Keratinocyte (primary cell): ENCODE measurements around the gene MYH15.

Experiments
- CTCF ChIP-seq, 3 experiments: IDR thresholded peaks in 1 of 3; conservative IDR thresholded peaks in 1 of 3; optimal IDR thresholded peaks in 1 of 3; 2 replicates in 2 of 3; 3 replicates in 1 of 3; pipeline versions ENCODE3 to v1.5.1; 2011; ENCODE audit warnings: low read length in 3 of 3, mild to moderate bottlenecking in 3 of 3, moderate library complexity in 2 of 3, control low read depth in 1 of 3, inconsistent platforms in 1 of 3; ENCODE audit not compliant: insufficient read depth in 2 of 3; ENCODE audit errors: extremely low read depth in 1 of 3
- EZH2 ChIP-seq: IDR thresholded peaks from one replicate; pipeline ENCODE4 v1.6.1; 2012; ENCODE audit warnings: inconsistent platforms, mild to moderate bottlenecking, low read length, moderate library complexity

- no peak for TF ChIP-seq CTCF (optimal IDR thresholded peaks at IDR 0.05 in 1 of 3, IDR thresholded peaks at IDR 0.05 in 1 of 3, conservative IDR thresholded peaks at IDR 0.05 in 1 of 3; ENCODE audit: extremely low read depth in 1 of 3, insufficient read depth in 2 of 3, low read length in 3 of 3)
- no peak for TF ChIP-seq EZH2
These were observed 47.5 kb downstream of the MYH15 start for GRCh38 chr3:108462899-108463298.
